BLaER1 treated with 17β-estradiol and CSF1 and Interleukin-3, amounts not matched to agents 10 nM and 100 nM (cell line): ENCODE results near the gene FBRS.

Source experiments
- H3K27ac ChIP-seq, 11 experiments: shearing (Covaris generic); formaldehyde crosslinking; 2 replicates each; pipeline ENCODE4 v1.8.1; 2022
- H3K27me3 ChIP-seq, 11 experiments: shearing (Covaris generic); formaldehyde crosslinking; 2 replicates each; pipeline ENCODE4 v1.8.1; 2022
- H3K36me3 ChIP-seq, 11 experiments: shearing (Covaris generic); formaldehyde crosslinking; 2 replicates each; pipeline ENCODE4 v1.8.1; 2022
- H3K4me1 ChIP-seq, 10 experiments: shearing (Covaris generic); formaldehyde crosslinking; 2 replicates each; pipeline ENCODE4 v1.8.1; 2022
- H3K4me2 ChIP-seq, 11 experiments: shearing (Covaris generic); formaldehyde crosslinking; 2 replicates each; pipeline ENCODE4 v1.8.1; 2022
- H3K4me3 ChIP-seq, 10 experiments: shearing (Covaris generic); formaldehyde crosslinking; 2 replicates each; pipeline ENCODE4 v1.8.1; 2022
- H3K9ac ChIP-seq, 11 experiments: shearing (Covaris generic); formaldehyde crosslinking; 2 replicates each; pipeline ENCODE4 v1.8.1; 2022
- H3K9me3 ChIP-seq, 11 experiments: shearing (Covaris generic); formaldehyde crosslinking; replicated peaks in 1 of 11; 2 replicates each; pipeline ENCODE4 v1.8.1; 2022
- H4K20me1 ChIP-seq, 11 experiments: shearing (Covaris generic); formaldehyde crosslinking; 2 replicates each; pipeline ENCODE4 v1.8.1; 2022
- Cebpa-rat ChIP-seq, 11 experiments: shearing (Covaris generic); IDR thresholded peaks; 2 replicates each; pipeline ENCODE4 v1.8.1; 2022

The FBRS gene

DNA sequence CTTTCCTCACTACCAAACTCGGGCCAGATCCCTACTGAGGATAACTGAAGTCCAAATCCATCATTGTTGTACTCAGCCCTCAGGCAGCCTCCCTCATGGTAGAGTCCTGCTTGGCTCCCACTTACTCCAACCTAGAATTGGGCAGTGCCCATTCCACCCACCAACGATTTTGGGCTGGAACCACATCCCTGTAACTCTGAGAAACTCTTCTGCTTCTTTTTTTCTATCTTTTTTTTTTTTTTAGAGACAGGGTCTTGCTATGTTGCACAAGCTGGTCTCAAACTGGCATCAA is 6.3 kb upstream of the FBRS start:
- H3K36me3 ChIP-seq = peaks cover 24 to 49% (median 41%) of the 10 kb centered on the region in 11 experiments
- no peak for TF ChIP-seq Cebpa-rat (IDR thresholded peaks at IDR 0.05)
- H3K4me3 ChIP-seq = peak overlapping the region; percentile 76 to 98 (median 86)
- no peaks in the 10 kb centered on the region for H3K9me3 ChIP-seq
- peaks cover 0 to 18% (median 0%) of the 10 kb centered on the region in 11 experiments; a peak in 2 of 22 replicates for H4K20me1 ChIP-seq
- H3K27ac ChIP-seq = peak overlapping the region; percentile 56 to 90 (median 84); a peak in 21 of 22 replicates
- peaks cover 34 to 53% (median 39%) of the 10 kb centered on the region in 10 experiments for H3K4me1 ChIP-seq
- no peaks in the 10 kb centered on the region for H3K27me3 ChIP-seq
- H3K4me2 ChIP-seq = peak overlapping the region; percentile 80 to 100 (median 97)
- peak overlapping the region; percentile 79 to 91 (median 85) for H3K9ac ChIP-seq

DNA sequence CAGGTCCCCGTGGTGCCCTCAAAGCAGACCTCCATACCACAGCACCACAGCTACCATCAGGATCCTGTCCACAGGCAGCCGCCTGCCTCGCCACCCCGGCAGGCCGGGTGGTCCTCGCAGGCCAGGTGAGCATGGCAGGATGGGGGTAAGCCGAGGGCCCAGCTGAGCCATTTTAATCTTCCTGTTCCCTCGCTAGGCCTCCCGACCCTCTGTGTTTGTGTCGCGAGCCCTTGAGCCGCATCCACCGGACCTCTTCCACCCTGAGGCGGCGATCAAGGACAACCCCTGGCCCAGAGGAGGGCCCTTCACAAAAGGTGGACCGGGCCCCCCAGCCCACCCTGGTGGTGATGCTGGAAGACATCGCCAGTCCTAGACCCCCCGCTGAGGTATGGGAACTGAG is 5.5 kb upstream of the FBRS start:
- TF ChIP-seq Cebpa-rat (IDR thresholded peaks at IDR 0.05) = no peak
- Histone ChIP-seq H3K4me3 (peak overlapping the region in 4 of 10 experiments; percentile 81 to 98 (median 90); a peak in 4 of 20 replicates), H3K9ac (peak overlapping the region; percentile 13 to 91 (median 85); a peak in 17 of 22 replicates), H3K36me3 (peaks cover 24 to 51% (median 41%) of the 10 kb centered on the region in 11 experiments), H3K27me3 (no peaks in the 10 kb centered on the region), H4K20me1 (peaks cover 0 to 18% (median 0%) of the 10 kb centered on the region in 11 experiments; a peak in 2 of 22 replicates), H3K9me3 (no peaks in the 10 kb centered on the region), H3K4me2 (peak overlapping the region; percentile 80 to 100 (median 97); a peak in 15 of 22 replicates), H3K27ac (no peak overlapping the region), H3K4me1 (peaks cover 36 to 59% (median 41%) of the 10 kb centered on the region in 10 experiments)

- Histone ChIP-seq H3K9ac (no peak overlapping the region), H3K9me3 (no peaks in the 10 kb centered on the region), H3K4me3 (no peak overlapping the region), H3K4me2 (no peak overlapping the region), H3K4me1 (peaks cover 33 to 56% (median 37%) of the 10 kb centered on the region in 10 experiments), H4K20me1 (peaks cover 0 to 22% (median 4%) of the 10 kb centered on the region in 11 experiments; a peak in 10 of 22 replicates), H3K27me3 (no peaks in the 10 kb centered on the region), H3K27ac (no peak overlapping the region), H3K36me3 (peaks cover 24 to 51% (median 41%) of the 10 kb centered on the region in 11 experiments)
- no peak for TF ChIP-seq Cebpa-rat (IDR thresholded peaks at IDR 0.05)
These were observed 3.4 kb upstream of the FBRS start for GRCh38 chr16:30654856-30655255.

GRCh38 chr16:30655815-30656347 is 2.4 kb upstream of the FBRS start:
- Histone ChIP-seq H3K4me3 (no peak overlapping the region), H3K4me1 (peaks cover 31 to 53% (median 35%) of the 10 kb centered on the region in 10 experiments), H3K9me3 (no peaks in the 10 kb centered on the region), H3K27me3 (no peaks in the 10 kb centered on the region), H4K20me1 (peaks cover 1 to 32% (median 12%) of the 10 kb centered on the region in 11 experiments; a peak in 20 of 22 replicates), H3K9ac (peak overlapping the region in 4 of 11 experiments; percentile 18 to 34 (median 22); a peak in 3 of 22 replicates), H3K4me2 (no peak overlapping the region; a peak in 1 of 22 replicates), H3K27ac (no peak overlapping the region), H3K36me3 (peaks cover 24 to 53% (median 44%) of the 10 kb centered on the region in 11 experiments)
- TF ChIP-seq Cebpa-rat (IDR thresholded peaks at IDR 0.05) = no peak

- peak overlapping the region in 4 of 11 experiments; percentile 81 to 96 (median 92); a peak in 7 of 22 replicates for H3K4me2 ChIP-seq
- no peaks in the 10 kb centered on the region for H3K9me3 ChIP-seq
- H3K27me3 ChIP-seq = no peaks in the 10 kb centered on the region
- peaks cover 6 to 37% (median 17%) of the 10 kb centered on the region in 11 experiments; a peak in 21 of 22 replicates for H4K20me1 ChIP-seq
- TF ChIP-seq Cebpa-rat (IDR thresholded peaks at IDR 0.05) = no peak
- peaks cover 29 to 58% (median 49%) of the 10 kb centered on the region in 11 experiments for H3K36me3 ChIP-seq
- H3K9ac ChIP-seq = peak overlapping the region in 3 of 11 experiments; percentile 50 to 76 (median 73); a peak in 6 of 22 replicates
- H3K27ac ChIP-seq = no peak overlapping the region
- H3K4me3 ChIP-seq = no peak overlapping the region
- peaks cover 33 to 58% (median 39%) of the 10 kb centered on the region in 10 experiments for H3K4me1 ChIP-seq
These were observed 1.8 kb upstream of the FBRS start for GRCh38 chr16:30656388-30656787.

DNA sequence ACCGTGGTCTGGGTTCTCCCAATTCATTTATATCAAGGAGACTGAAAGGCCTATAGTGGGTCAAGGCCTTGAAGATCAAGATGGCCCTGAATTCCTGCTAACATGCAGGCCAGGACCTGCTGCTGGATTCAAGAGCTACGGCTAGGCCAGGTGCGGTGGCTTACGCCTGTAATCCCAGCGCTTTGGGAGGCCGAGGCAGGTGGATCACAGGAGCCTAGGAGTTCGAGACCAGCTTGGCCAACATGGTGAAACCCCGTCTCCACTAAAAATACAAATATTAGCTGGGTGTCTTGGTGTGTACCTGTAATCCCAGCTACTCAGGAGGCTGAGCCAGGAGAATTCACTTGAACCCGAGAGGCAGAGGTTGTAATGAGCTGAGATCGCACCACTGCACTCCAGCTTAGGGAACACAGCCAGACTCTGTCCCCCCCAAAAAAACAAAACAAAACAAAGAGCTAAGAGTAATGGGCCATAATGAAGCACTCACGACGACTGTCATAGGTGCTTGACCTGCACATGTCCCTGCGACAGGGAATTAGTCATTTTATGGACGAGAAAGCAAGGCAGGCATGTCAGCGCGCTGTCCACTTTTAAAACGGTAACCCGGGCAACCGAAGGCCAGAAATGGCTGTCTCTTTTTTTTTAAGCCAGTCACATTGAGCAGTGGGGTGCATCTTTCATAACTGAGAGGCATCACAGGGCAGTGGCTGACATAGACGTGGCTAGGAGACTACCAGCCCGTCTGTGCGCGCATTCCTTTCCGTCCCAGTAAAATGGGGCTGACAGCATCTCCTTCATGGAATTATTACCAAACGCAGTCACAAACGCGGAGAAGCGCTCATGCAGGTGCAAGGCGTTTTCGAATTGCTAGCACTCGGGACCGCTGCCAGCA is 1.0 kb upstream of the FBRS start:
- Histone ChIP-seq H3K27me3 (no peaks in the 10 kb centered on the region), H3K9me3 (no peaks in the 10 kb centered on the region), H3K4me1 (peaks cover 34 to 62% (median 40%) of the 10 kb centered on the region in 10 experiments), H3K4me2 (peak overlapping the region; percentile 71 to 96 (median 90)), H3K36me3 (peaks cover 37 to 65% (median 57%) of the 10 kb centered on the region in 11 experiments), H4K20me1 (peaks cover 15 to 39% (median 26%) of the 10 kb centered on the region in 11 experiments), H3K9ac (peak overlapping the region; percentile 50 to 81 (median 76)), H3K27ac (peak overlapping the region; percentile 39 to 100 (median 68); a peak in 21 of 22 replicates), H3K4me3 (peak overlapping the region; percentile 44 to 69 (median 56))
- TF ChIP-seq Cebpa-rat (IDR thresholded peaks at IDR 0.05) = no peak

DNA sequence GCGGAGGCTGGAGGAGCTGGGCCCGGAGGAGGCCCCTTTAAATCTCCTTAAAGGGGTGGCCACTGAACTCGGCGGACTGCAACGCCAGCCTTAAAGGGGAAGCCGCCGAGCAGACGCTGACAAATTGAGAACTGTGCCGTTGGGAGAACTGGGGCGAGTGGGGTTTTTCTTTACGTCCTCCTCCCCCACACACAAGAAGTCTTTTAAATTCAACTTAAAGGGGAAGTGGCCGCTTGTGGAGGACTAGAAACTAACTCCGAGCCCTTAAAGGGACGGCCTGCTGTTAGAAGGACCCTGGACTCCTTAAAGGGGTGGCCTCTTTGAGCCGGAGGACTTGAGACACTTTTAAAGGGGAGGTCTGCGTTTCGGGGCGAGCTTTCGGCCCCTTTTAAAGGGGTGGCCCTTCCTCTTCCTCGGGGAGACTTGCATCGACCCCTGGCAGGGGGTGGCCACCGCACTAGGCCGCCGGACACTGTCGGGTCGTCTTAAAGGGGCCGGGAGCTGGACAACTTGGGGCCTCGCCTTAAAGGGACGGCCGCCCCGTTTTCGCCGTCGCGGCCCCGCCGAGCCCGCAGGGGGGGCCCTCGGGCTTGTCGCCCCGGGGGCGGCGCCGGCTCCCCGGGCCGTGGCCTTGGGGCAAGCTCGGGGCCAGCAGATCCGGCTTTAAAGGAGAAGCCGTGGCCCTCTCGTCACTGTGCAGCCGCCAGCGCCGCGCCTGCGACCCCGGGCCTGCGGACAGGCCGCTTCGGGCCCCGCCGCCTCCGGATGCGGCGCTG is 688 bp downstream of the FBRS start:
- peaks cover 44 to 65% (median 60%) of the 10 kb centered on the region in 11 experiments for H3K36me3 ChIP-seq
- peak overlapping the region; percentile 92 to 100 (median 97) for H3K9ac ChIP-seq
- peak overlapping the region; percentile 79 to 100 (median 96) for H3K4me3 ChIP-seq
- H3K4me2 ChIP-seq = peak overlapping the region; percentile 89 to 100 (median 97)
- no peaks in the 10 kb centered on the region for H3K9me3 ChIP-seq
- peaks cover 29 to 62% (median 41%) of the 10 kb centered on the region in 10 experiments for H3K4me1 ChIP-seq
- H3K27ac ChIP-seq = peak overlapping the region; percentile 94 to 100 (median 98)
- TF ChIP-seq Cebpa-rat (IDR thresholded peaks at IDR 0.05) = no peak
- no peaks in the 10 kb centered on the region for H3K27me3 ChIP-seq
- peaks cover 32 to 48% (median 41%) of the 10 kb centered on the region in 11 experiments for H4K20me1 ChIP-seq
